Measurements from ENCODE around the gene CISH.

- TF ChIP-seq RAD21 (IDR thresholded peaks at IDR 0.05; ENCODE audit: low read length), result no peak
- TF ChIP-seq, protein P1, sequence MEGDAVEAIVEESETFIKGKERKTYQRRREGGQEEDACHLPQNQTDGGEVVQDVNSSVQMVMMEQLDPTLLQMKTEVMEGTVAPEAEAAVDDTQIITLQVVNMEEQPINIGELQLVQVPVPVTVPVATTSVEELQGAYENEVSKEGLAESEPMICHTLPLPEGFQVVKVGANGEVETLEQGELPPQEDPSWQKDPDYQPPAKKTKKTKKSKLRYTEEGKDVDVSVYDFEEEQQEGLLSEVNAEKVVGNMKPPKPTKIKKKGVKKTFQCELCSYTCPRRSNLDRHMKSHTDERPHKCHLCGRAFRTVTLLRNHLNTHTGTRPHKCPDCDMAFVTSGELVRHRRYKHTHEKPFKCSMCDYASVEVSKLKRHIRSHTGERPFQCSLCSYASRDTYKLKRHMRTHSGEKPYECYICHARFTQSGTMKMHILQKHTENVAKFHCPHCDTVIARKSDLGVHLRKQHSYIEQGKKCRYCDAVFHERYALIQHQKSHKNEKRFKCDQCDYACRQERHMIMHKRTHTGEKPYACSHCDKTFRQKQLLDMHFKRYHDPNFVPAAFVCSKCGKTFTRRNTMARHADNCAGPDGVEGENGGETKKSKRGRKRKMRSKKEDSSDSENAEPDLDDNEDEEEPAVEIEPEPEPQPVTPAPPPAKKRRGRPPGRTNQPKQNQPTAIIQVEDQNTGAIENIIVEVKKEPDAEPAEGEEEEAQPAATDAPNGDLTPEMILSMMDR (conservative IDR thresholded peaks at IDR 0.05; ENCODE audit: low read depth, low read length), result no peak
- no peak for TF ChIP-seq POLR2A (IDR thresholded peaks at IDR 0.05; ENCODE audit: low read depth, low read length)
- TF ChIP-seq RFX5 (IDR thresholded peaks at IDR 0.05; ENCODE audit: low read depth, low read length), result no peak
- TF ChIP-seq ELK1 (IDR thresholded peaks at IDR 0.05; ENCODE audit: borderline replicate concordance, low read depth, low read length), result no peak
- TF ChIP-seq MAZ (IDR thresholded peaks at IDR 0.05; ENCODE audit: borderline replicate concordance, low read depth, low read length), result no peak
Measured at GRCh38 chr3:50586763-50587070, 24.9 kb downstream of the CISH start.
